Activated T-cell treated with anti-CD3 and anti-CD28 coated beads, Interleukin-2, amount 50 U/mL, for 48 hours (primary cell): Measurements from ENCODE around the gene SULT1A4.
"Not testable (repeated sequence)": the region's sequence is repeated elsewhere in the genome, so short reads cannot be mapped to it uniquely, and the experiment has no call there.

ENCODE experiments used
- DNase-seq, 2 experiments: peaks; one replicate each; pipeline ENCODE4 v3.0.0-alpha.2; 2020

SULT1A4 gene

DNA sequence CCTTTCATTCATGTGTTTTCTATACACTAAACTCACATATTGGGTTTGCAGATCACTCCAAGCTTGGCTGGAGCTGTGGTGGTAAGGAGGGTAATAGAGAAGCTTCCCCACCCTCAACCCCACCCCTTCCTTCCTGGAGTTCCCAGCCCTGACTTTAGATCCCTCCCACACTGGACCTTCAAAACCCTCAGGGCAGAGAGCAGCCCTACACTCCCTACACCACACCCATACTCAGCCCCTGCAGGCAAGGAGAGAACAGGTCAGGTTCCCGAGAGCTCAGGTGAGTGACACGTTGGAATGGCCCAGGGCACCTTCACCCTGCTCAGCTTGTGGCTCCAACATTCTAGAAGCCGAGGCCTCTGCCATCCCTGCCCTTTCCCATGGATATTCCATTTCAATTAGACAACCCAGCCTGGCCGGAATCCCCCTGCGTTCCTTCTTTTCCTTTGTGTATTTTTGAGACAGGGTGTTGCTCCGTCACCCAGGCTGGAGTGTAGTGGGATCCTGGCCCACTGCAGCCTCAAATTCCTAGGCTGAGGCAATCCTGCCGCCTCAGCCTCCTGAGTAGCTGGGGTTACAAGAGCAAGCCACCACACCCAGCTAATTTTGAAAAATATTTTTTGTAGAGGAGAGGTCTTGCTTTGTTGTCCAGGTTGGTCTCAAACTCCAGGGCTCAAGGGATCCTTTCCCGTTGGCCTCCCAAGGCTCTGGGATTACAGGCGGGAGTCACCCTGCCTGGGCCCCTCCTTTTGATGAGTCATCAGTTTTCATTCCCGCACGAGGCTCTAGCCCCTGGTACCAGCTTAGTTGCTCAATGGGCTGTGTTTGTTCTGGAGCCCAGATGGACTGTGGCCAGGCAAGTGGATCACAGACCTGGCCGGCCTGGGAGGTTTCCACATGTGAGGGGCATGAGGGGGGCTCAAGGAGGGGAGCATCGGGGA lies at the start of gene SULT1A4:
SULT1A4 (plus strand) TSS at position 208 of the 941 bp plus-strand sequence. CDS start 1,473 bp downstream, outside the sequence.
- DNase-seq = not testable (repeated sequence)

DNA sequence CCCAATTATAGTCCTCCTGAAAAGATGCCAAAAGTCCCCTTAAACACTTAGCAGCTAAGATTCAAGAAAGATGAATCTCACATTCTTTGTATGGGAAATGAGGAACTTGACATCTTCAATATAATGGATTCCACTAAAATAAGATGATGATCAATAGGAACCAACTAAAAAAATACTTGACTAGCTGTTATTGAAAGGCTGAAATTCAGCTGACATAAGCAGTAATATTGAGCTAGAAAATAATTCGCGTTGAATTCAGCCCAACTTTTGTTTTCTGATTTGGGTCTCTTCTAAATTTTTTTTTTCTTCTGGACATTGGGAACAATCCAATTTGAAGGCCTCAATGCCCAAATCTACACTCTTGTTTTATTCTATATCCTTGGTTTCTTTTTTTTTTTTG lies 36.1 kb upstream of the SULT1A4 start:
- not testable (repeated sequence) for DNase-seq

DNA sequence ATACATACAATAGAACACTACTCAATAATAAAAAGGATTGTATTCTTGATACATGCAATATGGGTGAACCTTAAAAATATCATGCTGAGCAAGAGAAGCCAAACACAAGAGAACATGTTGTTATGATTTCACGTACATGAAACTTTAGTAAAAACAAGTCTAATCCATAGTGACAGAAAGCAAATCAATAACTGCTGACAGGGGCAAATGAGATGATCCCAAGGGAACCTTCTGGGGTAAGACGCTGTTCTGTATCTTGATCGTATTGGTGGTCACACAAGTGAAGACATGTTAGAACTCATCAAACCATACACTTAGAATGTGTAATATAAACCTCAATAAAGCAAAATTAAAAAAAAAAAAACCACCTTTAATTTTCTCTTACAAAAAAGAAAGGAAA lies 34.3 kb upstream of the SULT1A4 start:
- DNase-seq = not testable (repeated sequence)

DNA sequence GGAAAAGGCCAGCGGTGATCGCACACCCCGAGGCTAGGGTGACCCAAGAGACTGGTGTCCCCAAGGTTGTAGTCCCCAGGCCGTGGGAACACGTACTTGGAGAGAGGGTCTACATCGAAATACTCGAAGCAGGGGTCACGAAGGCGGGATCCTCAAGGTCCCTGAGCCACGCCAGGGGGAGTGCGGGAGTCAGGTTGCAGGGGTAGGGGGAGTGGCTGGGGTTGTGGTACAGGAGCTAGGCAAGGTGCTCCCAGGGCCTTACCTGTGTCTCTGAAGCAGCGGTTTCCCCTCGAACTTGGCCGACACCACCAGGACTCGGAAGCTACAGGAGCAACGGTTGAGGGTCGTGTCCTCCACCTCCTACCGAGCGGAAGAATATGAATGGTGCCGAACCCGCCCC lies 6.0 kb upstream of the SULT1A4 start:
- DNase-seq = not testable (repeated sequence)

DNA sequence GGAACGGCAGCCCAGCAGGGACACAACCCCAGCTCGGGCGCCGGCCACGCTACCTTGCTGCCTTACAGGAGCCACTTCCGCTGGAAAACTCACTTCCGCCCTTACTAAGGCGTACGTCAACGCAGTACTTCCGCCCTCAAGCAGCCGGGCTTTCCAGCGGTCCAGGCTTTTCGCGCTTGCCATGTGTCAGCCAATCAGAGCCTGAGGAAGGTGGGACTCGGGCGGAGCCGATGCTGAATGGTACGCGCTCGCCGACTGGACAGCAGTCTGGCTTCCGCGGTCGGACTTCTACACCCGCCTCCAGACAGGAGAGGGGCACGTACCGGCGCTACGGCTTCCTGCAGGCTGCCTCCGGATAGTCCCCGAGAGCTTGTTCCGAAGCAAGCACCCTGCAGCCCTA lies 5.4 kb upstream of the SULT1A4 start, which contains the start of the genes BOLA2 and SLX1B:
BOLA2 (minus strand) TSS at position 83 of the 400 bp plus-strand sequence. CDS start 98 bp downstream, outside the sequence.
SLX1B (plus strand) TSS at position 265 of the 400 bp plus-strand sequence.
- not testable (repeated sequence) for DNase-seq

DNA sequence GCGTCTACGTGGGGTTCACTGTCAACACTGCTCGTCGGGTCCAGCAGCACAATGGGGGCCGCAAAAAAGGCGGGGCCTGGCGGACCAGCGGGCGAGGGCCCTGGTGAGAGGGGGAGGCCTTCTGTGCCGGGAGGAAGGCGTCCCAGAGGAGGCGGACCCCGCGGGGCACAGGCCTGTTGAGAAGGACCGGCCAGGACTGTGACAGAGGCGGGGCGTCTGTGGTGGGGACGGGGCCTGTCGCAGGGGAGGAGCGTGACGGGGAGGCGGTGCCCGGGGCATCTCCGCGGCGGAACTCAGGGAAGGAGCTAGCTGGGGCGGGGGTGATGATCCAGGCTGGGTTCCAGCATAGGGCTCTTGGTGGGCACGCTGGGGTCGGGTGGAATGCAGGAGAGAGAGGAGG lies 4.9 kb upstream of the SULT1A4 start:
- DNase-seq = not testable (repeated sequence)

DNA sequence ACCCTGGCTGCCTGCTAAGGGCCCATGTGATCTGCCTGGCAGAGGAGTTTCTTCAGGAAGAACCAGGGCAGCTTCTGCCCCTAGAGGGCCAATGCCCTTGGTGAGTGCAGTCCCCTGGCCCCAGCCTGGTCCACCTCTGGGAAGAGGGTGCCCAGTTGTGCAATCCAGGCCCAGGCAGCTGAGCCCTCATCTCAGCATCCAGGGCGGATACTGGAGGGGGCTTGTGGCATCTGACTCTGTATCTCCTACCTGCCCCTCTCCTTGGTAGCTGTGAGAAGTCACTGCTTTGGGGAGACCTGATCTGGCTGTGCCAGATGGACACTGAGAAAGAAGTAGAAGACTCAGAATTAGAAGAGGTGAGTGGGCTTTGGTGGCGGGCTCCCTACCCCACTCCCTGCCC lies 2.1 kb upstream of the SULT1A4 start:
- DNase-seq = not testable (repeated sequence)

DNA sequence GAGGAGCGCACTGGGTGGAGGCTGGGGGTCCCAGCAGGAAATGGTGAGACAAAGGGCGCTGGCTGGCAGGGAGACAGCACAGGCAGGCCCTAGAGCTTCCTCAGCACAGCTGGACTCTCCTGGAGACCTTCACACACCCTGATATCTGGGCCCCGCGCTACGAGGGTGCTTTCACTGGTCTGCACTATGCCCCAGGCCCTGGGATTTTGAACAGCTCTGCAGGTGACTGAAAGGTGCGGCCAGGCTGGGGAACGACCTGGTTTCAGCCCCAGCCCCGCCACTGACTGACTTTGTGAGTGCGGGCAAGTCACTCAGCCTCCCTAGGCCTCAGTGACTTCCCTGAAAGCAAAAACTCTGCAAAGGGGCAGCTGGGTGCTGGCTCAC lies 926 bp downstream of the SULT1A4 start:
- not testable (repeated sequence) for DNase-seq

DNA sequence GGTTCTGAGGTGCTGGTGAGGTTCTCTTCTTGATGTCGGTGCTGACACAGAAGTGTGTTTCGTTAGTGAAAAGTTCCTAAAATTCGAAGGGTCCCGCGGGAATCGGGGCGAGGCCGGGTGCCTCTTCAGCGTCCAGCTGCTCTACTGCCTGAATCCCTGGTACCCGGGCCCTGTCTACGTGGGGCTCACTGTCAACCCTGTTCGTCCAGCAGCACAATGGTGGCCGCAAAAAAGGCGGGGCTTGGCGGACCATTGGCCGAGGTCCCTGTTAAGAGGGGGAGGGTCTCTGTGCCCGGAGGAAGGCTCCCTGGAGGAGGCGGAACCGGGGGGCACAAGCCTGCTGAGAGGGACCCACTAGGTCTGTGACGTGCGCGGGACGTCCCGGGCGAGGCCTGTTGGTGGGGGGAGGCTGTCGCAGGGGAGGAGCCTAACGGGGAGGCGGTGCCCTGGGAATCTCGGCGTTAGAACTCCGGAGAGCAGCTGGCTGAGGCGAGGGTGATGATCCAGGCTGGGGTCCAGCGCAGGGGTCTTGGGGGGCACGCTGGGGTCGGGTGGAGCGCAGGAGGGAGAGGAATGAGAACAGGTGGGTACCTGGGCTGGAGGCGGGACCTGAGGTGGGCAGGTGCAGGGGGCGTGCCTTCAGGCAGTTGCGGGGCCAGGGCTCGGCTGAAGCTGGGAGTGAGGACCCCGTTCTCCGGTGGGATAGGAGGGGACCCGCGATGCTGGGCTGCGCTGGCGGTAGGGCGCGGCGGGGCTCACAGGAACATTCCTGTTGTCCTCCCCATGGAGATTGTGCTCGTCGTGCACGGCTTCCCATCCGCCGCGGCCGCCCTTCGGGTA lies 6.5 kb downstream of the SULT1A4 start:
- DNase-seq = not testable (repeated sequence)

DNA sequence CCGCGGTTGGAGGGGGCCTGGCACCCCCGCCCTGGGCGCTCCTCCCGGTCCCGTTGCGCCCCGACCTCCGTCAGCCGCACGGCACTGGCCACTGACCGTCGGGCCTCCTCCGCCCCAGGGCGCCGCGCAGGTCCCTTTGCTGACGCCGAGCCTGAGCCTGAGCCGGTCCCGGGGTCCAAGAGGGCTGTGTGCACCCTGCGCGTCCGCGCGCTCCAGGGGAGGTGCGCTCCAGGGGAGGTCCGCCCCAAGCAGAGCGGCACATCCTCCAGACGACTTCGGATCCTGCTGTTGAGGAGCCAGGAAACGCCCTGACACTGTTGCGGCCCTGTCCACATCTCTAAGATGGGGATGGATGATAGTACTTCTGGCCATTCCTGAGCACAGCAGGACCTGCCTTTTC lies 7.2 kb downstream of the SULT1A4 start:
- DNase-seq = not testable (repeated sequence)

DNA sequence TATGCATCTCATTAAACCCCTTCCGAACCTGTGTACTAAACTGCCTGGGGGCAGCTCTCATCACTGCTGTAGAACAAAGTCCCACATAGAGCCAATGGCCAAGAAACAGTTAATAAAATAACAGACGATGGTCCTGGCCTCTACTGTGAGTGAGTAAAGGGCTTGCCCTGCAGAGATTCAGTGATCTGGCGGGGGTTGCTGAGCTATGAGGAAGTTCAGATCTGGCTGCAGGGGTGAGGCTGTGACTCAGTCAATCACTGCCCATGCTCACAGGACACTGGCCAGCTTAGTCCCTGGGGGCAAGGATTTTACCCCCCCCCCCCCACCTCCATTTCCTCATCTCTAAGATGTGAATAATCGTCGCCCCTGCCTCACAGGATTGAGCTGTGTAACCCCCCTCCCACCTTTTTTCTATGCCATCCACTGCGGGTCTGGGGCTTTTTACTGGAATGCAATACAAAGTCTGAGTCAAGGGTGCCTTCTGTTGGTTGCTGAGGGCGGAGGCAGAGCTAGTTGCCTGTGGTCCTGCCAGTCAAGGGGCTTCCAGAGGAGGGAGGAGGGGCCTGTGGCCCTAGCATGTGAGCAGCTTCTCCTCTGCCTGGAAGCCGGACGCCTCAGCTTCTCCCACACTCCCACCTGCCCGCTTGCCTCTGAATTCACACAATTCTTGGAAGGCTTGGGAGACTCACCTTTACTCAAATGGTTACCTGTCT lies 8.1 kb downstream of the SULT1A4 start:
- DNase-seq = not testable (repeated sequence)

DNA sequence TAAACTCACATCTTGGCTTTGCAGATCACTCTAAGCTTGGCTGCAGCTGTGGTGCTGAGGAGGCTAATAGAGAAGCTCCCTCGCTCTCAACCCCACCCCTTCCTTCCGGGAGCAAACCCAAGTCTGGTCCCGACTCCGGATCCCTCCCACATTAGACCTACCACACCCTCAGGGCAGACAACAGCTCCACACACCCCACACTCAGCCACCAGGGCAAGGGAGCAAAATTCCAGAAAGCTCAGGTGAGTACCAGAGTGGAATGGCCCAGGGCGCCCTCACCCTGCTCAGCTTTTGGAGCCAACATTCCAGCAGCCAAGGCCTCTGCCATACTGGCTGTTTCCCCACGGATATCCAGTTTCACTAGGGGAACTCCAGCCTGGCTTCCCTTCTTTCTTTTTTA lies 9.9 kb downstream of the SULT1A4 start:
- peak; percentile 32 to 43 for DNase-seq

DNA sequence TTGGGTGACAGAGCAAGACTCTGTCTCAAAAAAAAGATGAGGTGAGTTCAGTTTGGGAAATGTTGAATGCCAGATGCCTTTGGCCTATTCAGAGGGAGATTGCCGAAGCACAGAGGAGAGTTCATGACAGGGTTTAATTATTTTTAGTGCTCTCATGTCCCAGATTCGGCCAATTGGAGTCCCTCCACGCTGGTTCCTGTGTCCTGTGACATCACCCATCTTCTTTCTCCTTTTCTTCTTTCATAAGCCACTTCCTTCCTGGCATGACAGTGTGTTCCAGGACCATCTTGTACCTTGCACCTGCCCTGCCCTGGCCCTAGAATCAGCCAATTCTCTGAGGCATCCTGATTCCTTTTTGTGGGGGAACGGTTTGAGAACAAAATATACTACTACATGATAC lies 12.4 kb downstream of the SULT1A4 start:
- not testable (repeated sequence) for DNase-seq

DNA sequence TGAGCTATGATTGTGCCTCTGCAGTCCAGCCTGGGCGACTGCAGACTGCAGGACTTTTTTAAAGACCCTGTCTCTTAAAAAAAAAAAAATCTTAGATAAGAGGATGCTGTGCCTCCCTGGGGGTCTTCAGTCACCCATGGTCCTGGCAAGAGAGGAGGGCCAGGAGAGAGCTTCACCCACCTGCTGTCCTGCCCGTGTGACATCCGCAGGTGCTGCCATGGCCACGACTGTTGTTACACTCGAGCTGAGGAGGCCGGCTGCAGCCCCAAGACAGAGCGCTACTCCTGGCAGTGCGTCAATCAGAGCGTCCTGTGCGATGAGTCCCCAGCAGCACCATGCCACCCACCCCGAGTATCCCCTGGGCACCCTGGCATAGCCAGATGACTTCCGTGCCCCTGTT lies 22.6 kb downstream of the SULT1A4 start:
- DNase-seq = peak; percentile 4 to 11

DNA sequence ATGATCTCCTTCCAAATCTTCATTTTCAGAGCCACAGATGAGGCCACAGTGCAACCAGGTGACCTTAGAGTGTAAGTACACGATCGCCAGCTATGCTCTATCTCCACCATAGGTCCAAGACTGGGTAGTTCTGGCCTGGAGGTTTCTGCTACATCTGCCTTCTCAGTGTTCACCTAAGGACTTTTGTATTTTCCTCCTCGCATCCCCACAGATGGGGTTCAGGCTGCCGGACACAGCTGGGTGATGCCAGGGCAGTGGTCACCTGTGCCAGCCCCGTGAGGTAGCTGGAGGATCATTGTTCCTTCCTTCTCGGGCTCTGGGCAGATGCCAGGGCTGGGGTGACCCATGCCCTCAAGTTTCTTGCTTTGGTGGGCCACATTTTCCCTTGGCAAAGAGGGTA lies 46.6 kb downstream of the SULT1A4 start, which contains the start of gene NPIPB12:
NPIPB12 (minus strand) TSS at position 101 of the 400 bp plus-strand sequence.
- DNase-seq = not testable (repeated sequence)
